Neural progenitor cell (in vitro differentiated cells): ENCODE results near the gene WRAP73.

Source experiments
- EZH2 ChIP-seq: fragments of 200-600 bp; sonication (generic); IDR thresholded peaks from 2 replicates; pipeline ENCODE4 v1.6.1; 2017; ENCODE audit warnings: antibody characterized with exemption, mild to moderate bottlenecking, moderate library complexity
- EZH2phosphoT487 ChIP-seq: fragments of 200-600 bp; sonication (generic); IDR thresholded peaks from 2 replicates; pipeline ENCODE4 v1.6.1; 2017; ENCODE audit warnings: antibody characterized with exemption
- TF ChIP-seq, protein P1 (sequence below): fragments of 200-600 bp; sonication (generic); IDR thresholded peaks from 2 replicates; pipeline ENCODE4 v1.5.1; 2017; ENCODE audit warnings: antibody characterized with exemption, mild to moderate bottlenecking

DNA sequence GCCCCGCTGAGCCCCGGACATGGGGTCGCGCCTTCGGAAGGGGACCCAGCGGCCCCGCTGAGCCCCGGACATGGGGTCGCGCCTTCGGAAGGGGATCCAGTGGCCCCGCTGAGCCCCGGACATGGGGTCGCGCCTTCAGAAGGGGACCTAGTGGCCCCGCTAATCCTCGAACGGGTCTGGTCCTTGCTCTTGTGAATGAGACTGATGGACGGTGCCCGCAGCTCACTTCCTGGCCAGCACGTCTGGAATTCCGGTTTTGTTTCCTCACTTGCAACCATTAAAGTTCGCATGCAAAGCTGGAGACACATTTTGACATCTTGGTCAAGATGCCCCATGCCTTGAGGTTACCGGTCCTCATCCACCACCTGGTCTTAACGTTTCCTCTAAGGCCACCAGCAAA is 5.6 kb downstream of the WRAP73 start:
- TF ChIP-seq, protein P1, sequence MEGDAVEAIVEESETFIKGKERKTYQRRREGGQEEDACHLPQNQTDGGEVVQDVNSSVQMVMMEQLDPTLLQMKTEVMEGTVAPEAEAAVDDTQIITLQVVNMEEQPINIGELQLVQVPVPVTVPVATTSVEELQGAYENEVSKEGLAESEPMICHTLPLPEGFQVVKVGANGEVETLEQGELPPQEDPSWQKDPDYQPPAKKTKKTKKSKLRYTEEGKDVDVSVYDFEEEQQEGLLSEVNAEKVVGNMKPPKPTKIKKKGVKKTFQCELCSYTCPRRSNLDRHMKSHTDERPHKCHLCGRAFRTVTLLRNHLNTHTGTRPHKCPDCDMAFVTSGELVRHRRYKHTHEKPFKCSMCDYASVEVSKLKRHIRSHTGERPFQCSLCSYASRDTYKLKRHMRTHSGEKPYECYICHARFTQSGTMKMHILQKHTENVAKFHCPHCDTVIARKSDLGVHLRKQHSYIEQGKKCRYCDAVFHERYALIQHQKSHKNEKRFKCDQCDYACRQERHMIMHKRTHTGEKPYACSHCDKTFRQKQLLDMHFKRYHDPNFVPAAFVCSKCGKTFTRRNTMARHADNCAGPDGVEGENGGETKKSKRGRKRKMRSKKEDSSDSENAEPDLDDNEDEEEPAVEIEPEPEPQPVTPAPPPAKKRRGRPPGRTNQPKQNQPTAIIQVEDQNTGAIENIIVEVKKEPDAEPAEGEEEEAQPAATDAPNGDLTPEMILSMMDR, result no peak
- TF ChIP-seq EZH2phosphoT487 (no peak), EZH2 (no peak)
